Thyroid gland (tissue), 4 donors: ENCODE data around the gene CDKN2A. TPM values are rescaled to one million over a fixed set of nuclear protein-coding genes. Genes with fewer than 3 reads are reported as not detected.

Experiments used
- DNase-seq, 2 donors: peaks; one replicate each; pipeline ENCODE4 v3.0.0-alpha.2; 2019
- H3K27ac ChIP-seq, 3 donors: fragments of 200-600 bp; sonication (generic); 1 replicate in 2 of 3; 2 replicates in 1 of 3; pipeline ENCODE4 v1.5.1; 2016 to 2019; ENCODE audit warnings: mild to moderate bottlenecking in 1 of 3, moderate library complexity in 1 of 3
- H3K27me3 ChIP-seq: fragments of 200-600 bp; sonication (generic); one replicate; pipeline ENCODE4 v1.5.1; 2019
- H3K36me3 ChIP-seq, 2 donors: fragments of 200-600 bp; sonication (generic); one replicate each; pipeline ENCODE4 v1.5.1; 2016 to 2019
- H3K4me1 ChIP-seq, 2 donors: fragments of 200-600 bp; sonication (generic); one replicate each; pipeline ENCODE4 v1.5.1; 2017 to 2019
- H3K4me3 ChIP-seq, 3 donors: fragments of 200-600 bp; sonication (generic); replicated peaks in 1 of 3; 1 replicate in 2 of 3; 2 replicates in 1 of 3; pipeline ENCODE4 v1.5.1; 2016; ENCODE audit warnings: mild to moderate bottlenecking in 1 of 3
- H3K9me3 ChIP-seq: fragments of 200-600 bp; sonication (generic); one replicate; pipeline ENCODE4 v1.5.1; 2017
- POLR2A ChIP-seq, 2 donors: fragments of 450-650 bp; IDR thresholded peaks; one replicate each; pipeline ENCODE4 v1.6.1; 2017; ENCODE audit warnings: antibody characterized with exemption in 2 of 2, mild to moderate bottlenecking in 2 of 2, moderate library complexity in 1 of 2
- WGBS, 2 donors: methylation state at CpG; one replicate each; pipeline ENCODE4 v1.1.5; 2017; 5-methylcytosine and 5-hydroxymethylcytosine counted together
- intact Hi-C: fragments of 100-400 bp; cut with DNase I; formaldehyde crosslinking; loops from one replicate; pipeline ENCODE4 v1.15.1; 2023
- total RNA-seq, 4 donors: library from RNA; depleted of rRNA; stranded (reverse); fragments of >200 nt; gene quantifications; one replicate each; pipeline ENCODE4 v1.2.3, GENCODE V29; 2016
- TF ChIP-seq, protein P1 (sequence below), 6 experiments: fragments of 200-600 bp in 3 of 6; fragments of 450-650 bp in 3 of 6; sonication (generic) in 3 of 6; IDR thresholded peaks; one replicate each; pipeline ENCODE4 v1.5.1; 2016 to 2019; ENCODE audit warnings: antibody characterized with exemption in 6 of 6, mild to moderate bottlenecking in 2 of 6, inconsistent platforms in 1 of 6, moderate library complexity in 1 of 6

The CDKN2A gene
- total RNA-seq, 4 donors from 2014 or later: 1.9 to 2.3 (median 2.1) TPM; not detected in 1

DNA sequence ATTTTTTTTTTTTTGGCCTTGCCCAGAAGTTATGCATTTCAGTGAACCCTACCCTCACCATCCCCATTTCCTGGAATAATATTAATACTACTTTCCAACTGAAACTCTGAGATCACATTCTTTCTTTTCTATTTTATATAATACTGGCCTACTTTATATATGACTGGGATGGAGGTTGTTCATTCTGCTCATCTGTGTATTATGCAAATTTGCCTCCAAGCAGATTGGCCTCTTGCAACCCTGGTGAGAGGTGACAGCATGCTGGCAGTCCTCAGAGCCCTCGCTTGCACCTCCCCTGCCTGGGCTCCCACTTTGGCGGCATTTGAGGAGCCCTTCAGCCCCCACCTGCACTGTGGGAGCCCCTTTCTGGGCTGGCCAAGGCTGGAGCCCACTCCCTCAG lies 35.4 kb downstream of the CDKN2A start:
- TF ChIP-seq, protein P1, sequence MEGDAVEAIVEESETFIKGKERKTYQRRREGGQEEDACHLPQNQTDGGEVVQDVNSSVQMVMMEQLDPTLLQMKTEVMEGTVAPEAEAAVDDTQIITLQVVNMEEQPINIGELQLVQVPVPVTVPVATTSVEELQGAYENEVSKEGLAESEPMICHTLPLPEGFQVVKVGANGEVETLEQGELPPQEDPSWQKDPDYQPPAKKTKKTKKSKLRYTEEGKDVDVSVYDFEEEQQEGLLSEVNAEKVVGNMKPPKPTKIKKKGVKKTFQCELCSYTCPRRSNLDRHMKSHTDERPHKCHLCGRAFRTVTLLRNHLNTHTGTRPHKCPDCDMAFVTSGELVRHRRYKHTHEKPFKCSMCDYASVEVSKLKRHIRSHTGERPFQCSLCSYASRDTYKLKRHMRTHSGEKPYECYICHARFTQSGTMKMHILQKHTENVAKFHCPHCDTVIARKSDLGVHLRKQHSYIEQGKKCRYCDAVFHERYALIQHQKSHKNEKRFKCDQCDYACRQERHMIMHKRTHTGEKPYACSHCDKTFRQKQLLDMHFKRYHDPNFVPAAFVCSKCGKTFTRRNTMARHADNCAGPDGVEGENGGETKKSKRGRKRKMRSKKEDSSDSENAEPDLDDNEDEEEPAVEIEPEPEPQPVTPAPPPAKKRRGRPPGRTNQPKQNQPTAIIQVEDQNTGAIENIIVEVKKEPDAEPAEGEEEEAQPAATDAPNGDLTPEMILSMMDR (IDR thresholded peaks at IDR 0.05): no peak
- no peak for TF ChIP-seq POLR2A (IDR thresholded peaks at IDR 0.05)
- H3K27ac ChIP-seq: no peak overlapping the region
- no peaks in the 10 kb centered on the region for H3K36me3 ChIP-seq
- no peaks in the 10 kb centered on the region for H3K27me3 ChIP-seq
- no peak for DNase-seq
- H3K9me3 ChIP-seq: no peaks in the 10 kb centered on the region
- H3K4me3 ChIP-seq: no peak overlapping the region
- intact Hi-C loops: no loop called here
- 89% methylated on average over 2 of the region's 2 CpGs; no CpG with 5 or more reads in 1 of the 2 donors for WGBS, 2 donors
- H3K4me1 ChIP-seq: no peaks in the 10 kb centered on the region

DNA sequence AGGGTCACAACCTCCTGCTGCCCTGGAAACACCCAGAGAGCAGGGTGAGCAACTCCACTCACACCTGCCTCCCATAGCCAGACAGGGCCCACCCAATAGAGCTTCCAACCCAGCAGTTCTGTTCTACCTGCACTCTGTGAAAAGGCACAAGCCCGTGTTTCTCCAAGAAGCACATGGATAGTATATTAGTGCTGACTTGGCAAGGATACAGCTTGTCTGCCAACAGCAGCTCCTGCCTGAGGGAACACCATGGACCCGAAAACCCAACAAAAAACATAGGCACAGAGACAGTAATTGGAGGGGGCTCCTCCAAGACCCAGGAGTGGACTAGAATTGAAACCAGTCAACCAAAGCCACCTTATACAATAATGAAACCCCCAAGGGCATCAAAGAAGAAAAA lies 48.6 kb downstream of the CDKN2A start:
- TF ChIP-seq, protein P1 (IDR thresholded peaks at IDR 0.05): no peak
- no peak for TF ChIP-seq POLR2A (IDR thresholded peaks at IDR 0.05)
- H3K27me3 ChIP-seq: no peaks in the 10 kb centered on the region
- WGBS, 2 donors: 83 to 94% methylated on average over 2 of the region's 2 CpGs
- no peaks in the 10 kb centered on the region for H3K36me3 ChIP-seq
- no peaks in the 10 kb centered on the region for H3K4me1 ChIP-seq
- intact Hi-C loops: no loop called here
- DNase-seq: no peak
- H3K4me3 ChIP-seq: no peak overlapping the region
- no peak overlapping the region for H3K27ac ChIP-seq
- H3K9me3 ChIP-seq: no peaks in the 10 kb centered on the region

DNA sequence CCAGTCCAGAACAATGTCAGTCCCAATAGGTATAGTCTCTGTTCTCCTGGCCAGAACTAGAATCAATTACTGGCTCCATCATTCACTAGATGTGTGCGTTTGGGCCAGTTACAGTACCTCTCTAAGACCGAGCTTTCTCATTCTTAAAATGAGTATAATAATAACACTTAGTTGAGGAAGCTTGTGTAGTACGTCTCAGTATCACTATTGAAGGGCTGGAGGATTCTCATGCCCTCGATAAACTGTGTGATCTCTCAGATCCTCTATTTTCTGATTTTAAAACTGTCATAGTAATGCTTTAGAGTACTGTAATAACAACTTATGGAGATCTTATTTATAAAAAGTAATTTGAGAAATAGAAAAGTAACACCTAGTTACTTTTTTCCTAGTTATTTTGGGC lies 50.7 kb downstream of the CDKN2A start:
- WGBS, 2 donors: 87% methylated on average over 4 of the region's 4 CpGs
- H3K27me3 ChIP-seq: no peaks in the 10 kb centered on the region
- intact Hi-C loops: no loop called here

DNA sequence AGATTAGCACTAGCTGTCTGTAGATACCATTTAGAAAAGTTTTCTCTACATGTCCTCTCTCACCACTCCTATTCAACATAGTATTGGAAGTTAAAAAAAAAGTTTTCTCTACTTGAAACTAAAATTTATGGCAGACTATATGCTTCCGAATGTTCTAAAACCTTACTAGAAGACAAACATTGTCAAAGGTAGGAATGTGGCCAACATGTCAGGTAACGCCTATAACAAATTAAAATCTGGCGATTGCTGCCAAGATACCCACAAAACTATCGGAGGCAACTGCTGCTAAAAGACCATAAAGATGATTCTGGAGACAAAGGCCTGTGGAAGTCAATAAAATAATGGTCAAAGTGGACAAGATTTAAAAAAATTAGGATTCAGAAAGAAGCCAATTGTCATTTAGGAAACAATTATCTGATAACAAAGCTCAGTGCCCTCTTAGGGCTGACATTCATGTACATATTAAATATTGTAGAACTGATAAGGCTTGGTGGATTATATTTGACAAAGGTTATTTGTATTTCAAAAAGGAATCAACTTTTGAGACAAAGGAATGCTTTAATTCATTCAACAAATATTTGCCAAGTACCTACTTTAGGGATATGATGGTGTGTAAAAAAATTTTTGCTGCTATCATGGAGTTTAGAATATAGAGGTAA lies 52.7 kb downstream of the CDKN2A start:
- WGBS, 2 donors: 98% methylated on average over 4 of the region's 4 CpGs
- DNase-seq: no peak
- Histone ChIP-seq H3K4me3 (no peak overlapping the region), H3K36me3 (no peaks in the 10 kb centered on the region), H3K9me3 (no peaks in the 10 kb centered on the region), H3K4me1 (no peaks in the 10 kb centered on the region), H3K27ac (no peak overlapping the region), H3K27me3 (no peaks in the 10 kb centered on the region)
- TF ChIP-seq POLR2A (IDR thresholded peaks at IDR 0.05): no peak
- TF ChIP-seq, protein P1 (IDR thresholded peaks at IDR 0.05): no peak
- intact Hi-C loops: no loop called here

More for the DNA sequence above, 50.7 kb downstream of the CDKN2A start:
- H3K36me3 ChIP-seq: no peaks in the 10 kb centered on the region
- H3K4me3 ChIP-seq: no peak overlapping the region
- no peak for TF ChIP-seq POLR2A (IDR thresholded peaks at IDR 0.05)
- TF ChIP-seq, protein P1 (IDR thresholded peaks at IDR 0.05): no peak
- H3K9me3 ChIP-seq: no peaks in the 10 kb centered on the region
- no peaks in the 10 kb centered on the region for H3K4me1 ChIP-seq
- DNase-seq: no peak
- no peak overlapping the region for H3K27ac ChIP-seq

DNA sequence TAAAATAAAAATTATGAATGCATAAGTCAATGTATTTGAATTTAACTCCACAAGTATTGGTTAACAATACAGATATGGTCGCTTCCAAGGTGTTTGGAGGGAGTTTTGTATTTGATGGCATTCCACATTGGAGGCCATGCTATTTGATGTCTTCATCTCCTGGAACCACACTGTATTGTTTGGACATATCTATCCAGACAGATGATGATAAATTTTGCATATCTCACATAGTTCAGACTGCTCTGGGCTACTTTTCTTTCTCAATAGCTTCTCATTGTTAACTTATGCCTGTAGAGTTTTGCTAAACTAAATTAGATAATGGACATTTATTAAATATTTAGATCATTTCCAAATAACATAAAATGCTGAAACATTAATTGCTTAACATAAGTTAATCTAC lies 58.0 kb downstream of the CDKN2A start:
- DNase-seq: no peak
- H3K9me3 ChIP-seq: no peaks in the 10 kb centered on the region
- H3K4me3 ChIP-seq: no peak overlapping the region
- intact Hi-C loops: no loop called here
- WGBS, 2 donors: 91 to 95% methylated on average over 1 of the region's 1 CpG
- H3K27me3 ChIP-seq: no peaks in the 10 kb centered on the region
- H3K27ac ChIP-seq: no peak overlapping the region
- no peaks in the 10 kb centered on the region for H3K4me1 ChIP-seq
- no peaks in the 10 kb centered on the region for H3K36me3 ChIP-seq
- TF ChIP-seq POLR2A (IDR thresholded peaks at IDR 0.05): no peak
- TF ChIP-seq, protein P1 (IDR thresholded peaks at IDR 0.05): no peak
